GM23338 (cell line): ENCODE measurements around the gene MTF1.
A peak's percentile ranks its signal among the peaks of the same experiment; 100 is the strongest.

Source experiments
- EZH2 ChIP-seq: fragments of 200-600 bp; sonication (generic); IDR thresholded peaks from one replicate; pipeline ENCODE4 v1.8.0; 2017; ENCODE audit warnings: antibody characterized with exemption, mild to moderate bottlenecking, low read depth; ENCODE audit not compliant: unreplicated experiment
- NANOG ChIP-seq: IDR thresholded peaks from 2 replicates; pipeline ENCODE4 v1.6.1; 2016; ENCODE audit warnings: antibody characterized with exemption, borderline replicate concordance
- POLR2AphosphoS5 ChIP-seq: IDR thresholded peaks from 2 replicates; pipeline ENCODE4 v1.6.1; 2016; ENCODE audit warnings: antibody characterized with exemption, low read depth
- TF ChIP-seq, protein P1 (sequence below), 2 experiments: fragments of 200-600 bp in 1 of 2; sonication (generic) in 1 of 2; conservative IDR thresholded peaks; 2 replicates each; pipeline versions ENCODE4 v1.5.1 to v1.6.1; 2016 to 2017; ENCODE audit warnings: antibody characterized with exemption in 2 of 2, low read depth in 2 of 2, mild to moderate bottlenecking in 2 of 2, moderate library complexity in 1 of 2
- TF ChIP-seq, protein P2 (sequence below): IDR thresholded peaks from 2 replicates; pipeline ENCODE4 v1.6.1; 2016; ENCODE audit warnings: antibody characterized with exemption

DNA sequence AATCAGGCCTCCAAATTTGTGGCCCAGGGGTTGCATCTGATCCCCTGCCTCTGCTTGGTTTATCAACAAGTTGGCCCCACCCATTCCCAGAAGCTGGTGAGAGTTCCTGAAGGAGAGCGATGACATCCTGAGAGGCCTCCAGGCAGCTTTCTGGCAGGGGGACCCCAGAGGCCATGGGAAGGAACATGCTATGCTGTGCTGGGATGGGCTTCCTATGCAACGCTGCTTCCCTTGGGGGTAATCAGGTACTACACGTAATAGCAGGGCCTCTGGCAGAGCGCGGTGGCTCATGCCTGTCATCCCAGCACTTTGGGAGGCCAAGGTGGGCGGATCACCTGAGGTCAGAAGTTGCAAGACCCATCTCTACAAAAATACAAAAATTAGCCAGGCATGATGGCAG lies 8.4 kb upstream of the MTF1 start:
- TF ChIP-seq, protein P1, sequence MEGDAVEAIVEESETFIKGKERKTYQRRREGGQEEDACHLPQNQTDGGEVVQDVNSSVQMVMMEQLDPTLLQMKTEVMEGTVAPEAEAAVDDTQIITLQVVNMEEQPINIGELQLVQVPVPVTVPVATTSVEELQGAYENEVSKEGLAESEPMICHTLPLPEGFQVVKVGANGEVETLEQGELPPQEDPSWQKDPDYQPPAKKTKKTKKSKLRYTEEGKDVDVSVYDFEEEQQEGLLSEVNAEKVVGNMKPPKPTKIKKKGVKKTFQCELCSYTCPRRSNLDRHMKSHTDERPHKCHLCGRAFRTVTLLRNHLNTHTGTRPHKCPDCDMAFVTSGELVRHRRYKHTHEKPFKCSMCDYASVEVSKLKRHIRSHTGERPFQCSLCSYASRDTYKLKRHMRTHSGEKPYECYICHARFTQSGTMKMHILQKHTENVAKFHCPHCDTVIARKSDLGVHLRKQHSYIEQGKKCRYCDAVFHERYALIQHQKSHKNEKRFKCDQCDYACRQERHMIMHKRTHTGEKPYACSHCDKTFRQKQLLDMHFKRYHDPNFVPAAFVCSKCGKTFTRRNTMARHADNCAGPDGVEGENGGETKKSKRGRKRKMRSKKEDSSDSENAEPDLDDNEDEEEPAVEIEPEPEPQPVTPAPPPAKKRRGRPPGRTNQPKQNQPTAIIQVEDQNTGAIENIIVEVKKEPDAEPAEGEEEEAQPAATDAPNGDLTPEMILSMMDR (conservative IDR thresholded peaks at IDR 0.05; ENCODE audit: low read depth in 2 of 2) = 0 out of 4 replicates have a peak, but pooled peaks of 1 of the 2 experiments have one; percentile 7
- TF ChIP-seq, protein P2, sequence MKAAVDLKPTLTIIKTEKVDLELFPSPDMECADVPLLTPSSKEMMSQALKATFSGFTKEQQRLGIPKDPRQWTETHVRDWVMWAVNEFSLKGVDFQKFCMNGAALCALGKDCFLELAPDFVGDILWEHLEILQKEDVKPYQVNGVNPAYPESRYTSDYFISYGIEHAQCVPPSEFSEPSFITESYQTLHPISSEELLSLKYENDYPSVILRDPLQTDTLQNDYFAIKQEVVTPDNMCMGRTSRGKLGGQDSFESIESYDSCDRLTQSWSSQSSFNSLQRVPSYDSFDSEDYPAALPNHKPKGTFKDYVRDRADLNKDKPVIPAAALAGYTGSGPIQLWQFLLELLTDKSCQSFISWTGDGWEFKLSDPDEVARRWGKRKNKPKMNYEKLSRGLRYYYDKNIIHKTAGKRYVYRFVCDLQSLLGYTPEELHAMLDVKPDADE = no peak
- TF ChIP-seq NANOG (no peak), POLR2AphosphoS5 (no peak), EZH2 (no peak)
